Activated CD4-positive, alpha-beta T cell treated with anti-CD3 and anti-CD28 coated beads, Interleukin-2, amount 10 ng/mL, durations not matched to agents 24 days and 14 days (primary cell): ENCODE measurements around the gene SYNE2. TPM values are rescaled to one million over a fixed set of nuclear protein-coding genes. Genes with fewer than 3 reads are reported as not detected.

Experiments used
- DNase-seq: peaks from one replicate; pipeline ENCODE4 v3.0.0; 2022
- H3K27ac Mint-ChIP-seq: one replicate; pipeline ENCODE4 v1.8.0; 2022; ENCODE audit warnings: mild to moderate bottlenecking, mixed read lengths
- H3K27me3 Mint-ChIP-seq: one replicate; pipeline ENCODE4 v1.8.0; 2022; ENCODE audit warnings: mixed read lengths
- H3K36me3 Mint-ChIP-seq: one replicate; pipeline ENCODE4 v1.8.0; 2022; ENCODE audit warnings: low read depth, mild to moderate bottlenecking, mixed read lengths
- H3K4me1 Mint-ChIP-seq: one replicate; pipeline ENCODE4 v1.8.0; 2021; ENCODE audit warnings: mixed read lengths
- H3K4me3 Mint-ChIP-seq: one replicate; pipeline ENCODE4 v1.8.0; 2022; ENCODE audit warnings: mild to moderate bottlenecking, moderate library complexity, mixed read lengths
- H3K9me3 Mint-ChIP-seq: one replicate; pipeline ENCODE4 v1.8.0; 2021; ENCODE audit warnings: mixed read lengths
- intact Hi-C: fragments of 100-400 bp; cut with micrococcal nuclease; formaldehyde crosslinking; loops from one replicate; pipeline ENCODE4 v1.15.1; 2023
- total RNA-seq: library from RNA; stranded (reverse); gene quantifications from 2 replicates; pipeline ENCODE4 v1.2.3, GENCODE V29; 2022

SYNE2 gene
- total RNA-seq, 1 donor from 2014 or later = 22.4 TPM

DNA sequence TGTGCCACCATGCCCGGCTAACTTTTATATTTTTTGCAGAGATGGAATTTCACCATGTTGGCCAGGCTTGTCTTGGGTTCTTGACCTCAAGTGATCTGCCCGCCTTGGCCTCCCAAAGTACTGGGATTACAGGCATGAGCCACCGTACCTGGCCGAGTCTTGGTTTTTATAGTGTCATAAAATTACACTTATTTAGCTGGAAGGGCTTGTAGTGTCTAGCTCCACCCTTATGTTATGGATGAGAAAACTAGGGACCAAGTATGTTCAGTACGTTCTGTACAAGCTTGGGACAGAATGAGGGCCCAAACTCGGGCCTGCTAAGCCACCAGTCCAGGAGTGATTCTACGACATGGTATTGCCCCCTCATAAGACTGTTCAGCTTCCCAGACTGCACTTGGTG is 35.1 kb downstream of the SYNE2 start:
- Mint-ChIP-seq H3K36me3 (peaks cover 10% of the 10 kb centered on the region), H3K9me3 (no peaks in the 10 kb centered on the region), H3K27me3 (no peaks in the 10 kb centered on the region), H3K4me1 (peaks cover 16% of the 10 kb centered on the region), H3K4me3 (no peak overlapping the region), H3K27ac (no peak overlapping the region)
- intact Hi-C loops = no loop called here
- DNase-seq = no peak

GRCh38 chr14:63890553-63890952 is 37.7 kb downstream of the SYNE2 start:
- Mint-ChIP-seq H3K4me1 (peaks cover 10% of the 10 kb centered on the region), H3K27ac (no peak overlapping the region), H3K4me3 (no peak overlapping the region), H3K9me3 (no peaks in the 10 kb centered on the region), H3K36me3 (peaks cover 10% of the 10 kb centered on the region), H3K27me3 (no peaks in the 10 kb centered on the region)
- no peak for DNase-seq
- intact Hi-C loops = no loop called here

DNA sequence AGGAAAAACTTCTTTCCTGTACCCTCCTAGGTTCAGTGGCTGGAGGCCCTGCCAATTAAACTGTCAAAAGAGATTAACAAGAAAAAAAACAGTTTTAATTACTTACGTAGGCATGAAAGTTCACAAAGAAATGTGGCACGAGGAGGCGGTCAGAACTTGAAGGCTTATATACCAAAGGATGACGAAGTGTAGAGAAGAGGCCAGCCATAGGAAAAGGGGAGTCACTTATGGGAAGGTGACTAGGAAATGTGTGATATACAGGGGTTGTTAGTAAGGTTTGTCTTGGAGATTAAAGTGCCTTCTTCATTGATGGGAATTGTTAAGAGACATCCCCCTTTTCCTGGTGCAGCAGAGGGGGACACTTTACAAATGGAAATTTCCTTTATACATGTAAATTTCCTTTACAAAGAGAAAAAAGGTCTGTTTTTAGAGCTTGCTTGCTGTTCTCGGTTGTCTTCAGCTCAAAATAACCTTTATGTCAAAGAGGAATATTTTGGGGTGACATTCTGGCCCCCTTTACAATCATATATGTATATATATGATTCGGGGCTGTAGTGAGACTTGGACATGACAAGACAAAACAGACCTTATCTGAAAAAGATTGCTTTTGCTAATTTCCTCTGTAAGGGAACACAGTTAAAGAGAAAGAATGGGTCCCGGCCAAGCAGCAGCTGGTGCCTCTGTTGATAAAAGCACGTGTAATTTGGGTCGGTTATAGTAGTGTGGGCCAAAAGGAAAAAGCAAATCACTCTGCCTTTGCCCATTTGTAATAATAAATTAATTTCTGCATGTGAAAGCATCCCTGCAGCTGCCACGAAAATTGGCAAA is 38.6 kb downstream of the SYNE2 start:
- Mint-ChIP-seq H3K27ac (no peak overlapping the region), H3K9me3 (no peaks in the 10 kb centered on the region), H3K4me1 (peaks cover 5% of the 10 kb centered on the region), H3K27me3 (no peaks in the 10 kb centered on the region), H3K36me3 (peaks cover 10% of the 10 kb centered on the region), H3K4me3 (no peak overlapping the region)
- intact Hi-C loops = no loop called here
- DNase-seq = no peak

GRCh38 chr14:63892265-63892664 is 39.5 kb downstream of the SYNE2 start:
- no peaks in the 10 kb centered on the region for H3K27me3 Mint-ChIP-seq
- no peak for DNase-seq
- H3K4me3 Mint-ChIP-seq = no peak overlapping the region
- peaks cover 10% of the 10 kb centered on the region for H3K36me3 Mint-ChIP-seq
- intact Hi-C loops = no loop called here
- no peaks in the 10 kb centered on the region for H3K9me3 Mint-ChIP-seq
- peaks cover 5% of the 10 kb centered on the region for H3K4me1 Mint-ChIP-seq
- no peak overlapping the region for H3K27ac Mint-ChIP-seq

DNA sequence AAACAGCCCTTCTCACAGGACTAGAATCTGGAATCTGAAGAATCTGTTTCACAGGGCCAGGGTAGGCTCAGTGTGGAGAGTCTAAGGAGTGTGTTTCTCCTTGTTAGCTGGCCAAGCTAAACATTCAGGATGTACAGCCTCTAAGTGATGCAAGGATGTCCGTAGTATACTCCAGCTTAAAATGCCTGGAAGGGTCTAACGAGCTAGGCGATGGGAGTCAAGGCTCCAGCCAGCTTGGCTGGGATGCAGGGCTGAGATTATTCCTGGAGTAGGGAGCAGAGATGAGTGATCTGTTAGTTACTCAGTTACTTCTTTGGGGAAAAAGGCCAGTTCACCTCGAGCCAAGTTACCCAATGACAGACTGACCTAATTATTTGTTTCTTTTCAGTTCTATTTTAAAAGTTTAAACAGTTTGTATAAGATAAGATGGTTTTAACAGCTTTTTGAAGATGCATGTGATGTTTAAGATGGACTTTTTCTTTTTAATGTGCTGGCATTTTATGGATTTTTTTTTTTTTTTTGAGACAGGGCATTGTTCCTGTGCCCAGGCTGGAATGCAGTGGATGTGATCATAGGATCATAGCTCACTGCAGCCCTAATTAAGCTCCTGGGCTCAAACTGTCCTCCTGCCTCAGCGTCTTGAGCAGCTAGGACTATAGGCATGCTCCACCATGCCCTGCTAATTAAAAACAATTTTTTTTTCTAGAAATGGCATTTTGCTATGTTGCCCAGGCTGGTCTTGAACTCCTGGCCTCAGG is 41.1 kb downstream of the SYNE2 start:
- Mint-ChIP-seq H3K4me1 (peaks cover 7% of the 10 kb centered on the region), H3K9me3 (no peaks in the 10 kb centered on the region), H3K27me3 (no peaks in the 10 kb centered on the region), H3K27ac (no peak overlapping the region), H3K36me3 (peaks cover 8% of the 10 kb centered on the region), H3K4me3 (no peak overlapping the region)
- DNase-seq = no peak
- intact Hi-C loops = no loop called here

- Mint-ChIP-seq H3K9me3 (peaks cover 4% of the 10 kb centered on the region), H3K27ac (no peak overlapping the region), H3K27me3 (no peaks in the 10 kb centered on the region), H3K36me3 (peaks cover 13% of the 10 kb centered on the region), H3K4me1 (peaks cover 14% of the 10 kb centered on the region), H3K4me3 (no peak overlapping the region)
- no peak for DNase-seq
- intact Hi-C loops = no loop called here
Observed at GRCh38 chr14:63895510-63895909, 42.7 kb downstream of the SYNE2 start.

DNA sequence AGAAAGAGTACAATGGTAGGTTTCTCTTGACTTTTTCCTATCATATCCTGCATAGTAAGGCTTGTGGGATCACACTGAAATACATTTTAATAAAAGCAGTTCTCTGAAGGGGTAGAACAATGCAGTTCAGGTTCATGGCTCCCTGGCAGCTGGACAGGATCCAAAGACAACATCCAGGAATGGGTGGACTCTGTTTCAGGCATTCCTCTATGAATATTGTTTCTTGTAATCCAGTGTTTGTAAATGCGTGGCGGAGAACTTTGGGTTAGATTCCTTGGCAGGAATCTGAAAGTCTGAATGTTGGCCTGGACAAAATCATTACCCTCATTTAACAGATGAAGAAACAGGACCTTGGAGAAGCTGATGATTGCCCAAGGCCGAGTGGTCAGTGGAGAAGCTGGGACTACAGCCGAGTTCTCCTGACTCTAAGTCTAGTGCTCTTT is 43.5 kb downstream of the SYNE2 start:
- no peak for DNase-seq
- intact Hi-C loops = no loop called here
- peaks cover 16% of the 10 kb centered on the region for H3K4me1 Mint-ChIP-seq
- peaks cover 4% of the 10 kb centered on the region for H3K9me3 Mint-ChIP-seq
- no peaks in the 10 kb centered on the region for H3K27me3 Mint-ChIP-seq
- no peak overlapping the region for H3K27ac Mint-ChIP-seq
- H3K36me3 Mint-ChIP-seq = peaks cover 15% of the 10 kb centered on the region
- H3K4me3 Mint-ChIP-seq = no peak overlapping the region

- intact Hi-C loops = no loop called here
- DNase-seq = no peak
- Mint-ChIP-seq H3K9me3 (peaks cover 4% of the 10 kb centered on the region), H3K4me3 (no peak overlapping the region), H3K4me1 (peaks cover 17% of the 10 kb centered on the region), H3K27ac (no peak overlapping the region), H3K27me3 (no peaks in the 10 kb centered on the region), H3K36me3 (peaks cover 12% of the 10 kb centered on the region)
Observed at GRCh38 chr14:63897721-63898163, 44.9 kb downstream of the SYNE2 start.

GRCh38 chr14:63899953-63900352 is 47.1 kb downstream of the SYNE2 start:
- Mint-ChIP-seq H3K36me3 (peaks cover 16% of the 10 kb centered on the region), H3K4me3 (no peak overlapping the region), H3K4me1 (peaks cover 26% of the 10 kb centered on the region), H3K27ac (no peak overlapping the region), H3K9me3 (peaks cover 4% of the 10 kb centered on the region), H3K27me3 (no peaks in the 10 kb centered on the region)
- no peak for DNase-seq
- intact Hi-C loops = loop anchor here (5.0 kb wide), 1 partner anchor 48 kb away; the partner anchor contains the start of gene SYNE2

- H3K36me3 Mint-ChIP-seq = peaks cover 19% of the 10 kb centered on the region
- H3K9me3 Mint-ChIP-seq = peaks cover 4% of the 10 kb centered on the region
- H3K27ac Mint-ChIP-seq = no peak overlapping the region
- no peaks in the 10 kb centered on the region for H3K27me3 Mint-ChIP-seq
- DNase-seq = no peak
- H3K4me3 Mint-ChIP-seq = no peak overlapping the region
- intact Hi-C loops = loop anchor here (5.0 kb wide), 1 partner anchor 49 kb away; the partner anchor contains the start of gene SYNE2
- H3K4me1 Mint-ChIP-seq = peaks cover 26% of the 10 kb centered on the region
Observed at GRCh38 chr14:63901434-63902085, 48.8 kb downstream of the SYNE2 start.

- H3K4me1 Mint-ChIP-seq = peaks cover 26% of the 10 kb centered on the region
- peaks cover 4% of the 10 kb centered on the region for H3K9me3 Mint-ChIP-seq
Observed at GRCh38 chr14:63902375-63902976, 49.7 kb downstream of the SYNE2 start.

DNA sequence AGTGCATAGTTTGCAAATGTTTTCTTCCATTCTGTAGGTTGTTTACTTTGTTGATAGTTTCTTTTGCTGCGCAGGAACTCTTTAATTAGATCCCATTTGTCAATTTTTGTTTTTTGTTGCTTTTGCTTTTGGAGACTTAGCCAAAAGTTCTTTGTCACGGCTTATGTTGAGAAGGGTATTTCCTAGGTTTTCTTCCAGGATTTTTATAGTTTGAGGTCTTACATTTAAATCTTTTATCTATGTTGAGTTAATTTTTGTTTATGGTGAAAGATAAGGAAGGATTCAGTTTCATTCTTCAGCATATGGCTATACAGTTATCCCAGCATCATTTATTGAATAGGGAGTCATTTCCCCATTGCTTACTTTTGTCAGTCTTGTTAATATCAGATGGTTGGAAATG is 51.9 kb downstream of the SYNE2 start:
- Mint-ChIP-seq H3K27me3 (no peaks in the 10 kb centered on the region), H3K4me1 (peaks cover 37% of the 10 kb centered on the region), H3K27ac (no peak overlapping the region), H3K36me3 (peaks cover 14% of the 10 kb centered on the region), H3K4me3 (no peak overlapping the region), H3K9me3 (peaks cover 4% of the 10 kb centered on the region)
- intact Hi-C loops = loop anchor here (5.0 kb wide), 1 partner anchor 52 kb away; the partner anchor contains the start of gene SYNE2
- no peak for DNase-seq

More at GRCh38 chr14:63902375-63902976, 49.7 kb downstream of the SYNE2 start:
- Mint-ChIP-seq H3K27me3 (no peaks in the 10 kb centered on the region), H3K27ac (no peak overlapping the region), H3K36me3 (peaks cover 18% of the 10 kb centered on the region), H3K4me3 (no peak overlapping the region)
- intact Hi-C loops = loop anchor here (5.0 kb wide), 1 partner anchor 50 kb away; the partner anchor contains the start of gene SYNE2
- no peak for DNase-seq

GRCh38 chr14:63905370-63905769 is 52.6 kb downstream of the SYNE2 start:
- intact Hi-C loops = no loop called here
- no peak for DNase-seq
- Mint-ChIP-seq H3K27ac (no peak overlapping the region), H3K27me3 (no peaks in the 10 kb centered on the region), H3K4me1 (peaks cover 33% of the 10 kb centered on the region), H3K9me3 (no peaks in the 10 kb centered on the region), H3K4me3 (no peak overlapping the region), H3K36me3 (peaks cover 10% of the 10 kb centered on the region)
